HK-2 (cell line): ENCODE data around the gene CHMP5.
"Not testable (repeated sequence)": the region's sequence is repeated elsewhere in the genome, so short reads cannot be mapped to it uniquely, and the experiment has no call there.

Experiments
- DNase-seq: peaks from one replicate; pipeline ENCODE4 v3.0.0-alpha.2; 2018; ENCODE audit not compliant: unreplicated experiment

Gene CHMP5

GRCh38 chr9:33311953-33312352, 47.1 kb downstream of the CHMP5 start:
- DNase-seq: no peak

DNA sequence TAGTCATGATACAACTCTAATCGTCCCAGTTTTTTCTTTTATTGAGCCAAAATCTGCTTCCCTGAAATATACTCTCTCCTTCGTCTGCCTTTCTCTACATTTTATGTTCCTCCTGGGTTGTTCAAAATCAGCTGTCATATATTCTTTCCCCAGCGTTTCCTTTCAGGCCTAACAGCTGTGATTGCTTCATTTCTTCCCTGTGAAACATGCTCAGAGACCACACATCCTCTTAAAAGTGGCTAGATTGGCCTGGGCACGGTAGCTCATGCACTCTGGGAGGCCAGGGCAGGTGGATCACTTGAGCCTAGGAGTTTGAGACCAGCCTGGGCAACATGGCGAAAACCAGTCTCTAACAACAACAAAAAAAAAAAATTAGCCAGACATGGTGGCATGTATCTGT, 50.5 kb downstream of the CHMP5 start:
- DNase-seq: no peak

GRCh38 chr9:33317136-33317535, 52.3 kb downstream of the CHMP5 start:
- not testable (repeated sequence) for DNase-seq

DNA sequence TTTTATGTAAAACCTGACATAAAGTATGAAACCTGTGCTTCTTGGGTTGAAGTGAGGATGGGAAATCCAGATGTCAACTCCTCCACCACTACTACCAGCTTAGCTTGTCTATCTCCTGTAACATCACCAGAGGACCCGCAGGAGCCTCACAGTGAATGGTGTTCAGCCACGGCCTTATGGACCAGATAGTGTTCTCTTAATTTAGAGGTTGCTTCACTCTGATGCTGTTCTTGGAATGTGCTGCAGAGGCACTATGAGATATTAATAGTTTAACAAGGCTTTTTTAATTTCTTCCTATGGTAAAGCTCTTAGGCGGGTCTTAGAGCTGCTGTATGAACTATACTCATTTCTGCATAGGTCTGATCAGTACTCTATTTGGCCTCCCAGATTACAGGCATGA, 53.4 kb downstream of the CHMP5 start:
- no peak for DNase-seq

DNA sequence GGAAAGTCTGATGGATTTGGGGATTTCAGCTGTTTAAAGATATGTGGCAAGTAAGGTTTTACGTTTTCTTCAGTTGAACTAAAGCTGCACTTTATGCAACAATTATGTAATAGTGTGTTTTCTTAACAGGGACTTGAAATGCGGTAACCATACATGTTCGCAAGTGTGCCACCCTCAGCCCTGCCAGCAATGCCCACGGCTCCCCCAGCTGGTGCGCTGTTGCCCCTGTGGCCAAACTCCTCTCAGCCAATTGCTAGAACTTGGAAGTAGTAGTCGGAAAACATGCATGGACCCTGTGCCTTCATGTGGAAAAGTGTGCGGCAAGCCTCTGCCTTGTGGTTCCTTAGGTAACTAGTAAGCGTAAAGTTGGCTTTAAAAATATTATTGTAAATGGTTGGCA, 53.9 kb downstream of the CHMP5 start:
- DNase-seq: no peak

- no peak for DNase-seq
These were observed 55.4 kb downstream of the CHMP5 start for GRCh38 chr9:33320230-33320567.

DNA sequence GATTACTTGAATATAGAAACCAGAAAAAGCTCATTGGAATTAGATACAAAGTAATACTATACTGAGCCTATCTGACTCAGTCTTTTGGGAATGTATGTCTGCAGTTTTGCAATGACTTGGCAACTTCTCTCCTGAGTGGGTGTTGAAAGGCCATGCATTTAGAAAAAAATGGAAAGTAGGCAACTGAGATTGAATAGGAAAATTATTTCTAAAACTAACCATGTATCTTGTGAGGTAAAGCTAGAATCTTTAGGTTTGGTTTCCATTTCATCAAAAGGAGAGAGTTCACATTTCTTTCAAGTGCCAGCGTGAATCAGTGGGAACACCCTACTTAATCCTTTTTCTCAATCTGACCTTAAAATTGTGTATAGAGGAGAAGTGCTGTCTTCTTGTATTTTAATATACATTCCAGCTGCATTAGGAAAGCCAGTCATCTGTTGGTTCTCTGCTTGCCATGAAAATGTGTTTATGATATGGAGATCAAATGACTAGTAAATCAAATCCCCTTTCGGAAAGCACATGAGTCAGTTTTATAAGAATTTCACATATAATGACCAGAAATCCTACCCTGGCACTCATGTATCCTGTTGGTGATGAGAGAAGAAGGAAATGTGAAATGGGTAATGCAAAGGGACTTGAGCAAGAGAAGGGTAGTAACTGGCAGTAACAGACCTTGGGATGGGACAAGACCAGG, 55.9 kb downstream of the CHMP5 start:
- no peak for DNase-seq

GRCh38 chr9:33329117-33329563, 64.3 kb downstream of the CHMP5 start:
- DNase-seq: peak; percentile 78

DNA sequence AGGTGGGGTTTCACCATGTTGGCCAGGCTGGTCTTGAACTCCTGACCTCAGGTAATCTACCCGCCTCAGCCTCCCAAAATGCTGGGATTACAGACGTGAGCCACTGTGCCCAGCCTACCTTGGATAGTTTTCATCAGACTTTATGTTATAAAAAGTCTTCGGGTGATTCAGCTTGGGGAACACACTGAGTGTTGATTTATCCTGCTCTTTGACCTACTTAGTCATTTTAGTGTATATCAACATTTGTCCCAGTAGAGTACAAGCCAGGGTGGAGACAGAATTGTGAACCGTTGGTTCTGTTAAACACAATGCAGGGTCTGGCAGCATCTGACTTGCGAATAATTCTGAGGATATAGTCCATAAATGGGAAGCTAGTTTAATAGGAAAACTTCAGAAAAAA, 65.1 kb downstream of the CHMP5 start:
- no peak for DNase-seq

GRCh38 chr9:33331377-33331891, 66.6 kb downstream of the CHMP5 start:
- no peak for DNase-seq
